ENCODE data around the gene BICC1. TPM values are rescaled to one million over a fixed set of nuclear protein-coding genes. Genes with fewer than 3 reads are reported as not detected.

Gene BICC1
- polyA plus RNA-seq, 12 donors, result 16.2 to 25.9 (median 20.0) TPM; not detected in 1

GRCh38 chr10:58515291-58515941 lies 2.7 kb downstream of the BICC1 start:
- peak; percentile 17 for DNase-seq

GRCh38 chr10:58516119-58516518 lies 3.4 kb downstream of the BICC1 start:
- no peak for DNase-seq

- DNase-seq, result no peak
Measured at GRCh38 chr10:58516671-58517070, 4.0 kb downstream of the BICC1 start.

- DNase-seq, result no peak
Measured at GRCh38 chr10:58517081-58517480, 4.4 kb downstream of the BICC1 start.

- no peak for DNase-seq
Measured at GRCh38 chr10:58517491-58518355, 5.1 kb downstream of the BICC1 start.

GRCh38 chr10:58518775-58519174 lies 6.1 kb downstream of the BICC1 start:
- no peak for DNase-seq

GRCh38 chr10:58529077-58529728 lies 16.5 kb downstream of the BICC1 start:
- no peak for DNase-seq

- no peak for DNase-seq
Measured at GRCh38 chr10:58531084-58531695, 18.5 kb downstream of the BICC1 start.

- no peak for DNase-seq
Measured at GRCh38 chr10:58535311-58535710, 22.6 kb downstream of the BICC1 start.

GRCh38 chr10:58543141-58543540 lies 30.5 kb downstream of the BICC1 start:
- no peak for DNase-seq

- DNase-seq, result no peak
Measured at GRCh38 chr10:58544135-58544534, 31.5 kb downstream of the BICC1 start.

- no peak for DNase-seq
Measured at GRCh38 chr10:58545427-58545826, 32.8 kb downstream of the BICC1 start.

GRCh38 chr10:58546137-58546536 lies 33.5 kb downstream of the BICC1 start:
- no peak for DNase-seq

- DNase-seq, result no peak
Measured at GRCh38 chr10:58546722-58547445, 34.2 kb downstream of the BICC1 start.

- DNase-seq, result no peak
Measured at GRCh38 chr10:58547963-58548362, 35.3 kb downstream of the BICC1 start.

- no peak for DNase-seq
Measured at GRCh38 chr10:58554316-58554715, 41.6 kb downstream of the BICC1 start.

- no peak for DNase-seq
Measured at GRCh38 chr10:58555170-58555929, 42.7 kb downstream of the BICC1 start.

- no peak for DNase-seq
Measured at GRCh38 chr10:58555930-58556311, 43.2 kb downstream of the BICC1 start.

GRCh38 chr10:58556516-58557165 lies 44.0 kb downstream of the BICC1 start:
- no peak for DNase-seq

GRCh38 chr10:58557714-58558113 lies 45.0 kb downstream of the BICC1 start:
- no peak for DNase-seq
